AG08396 (cell line): ENCODE results near the gene TIMM22.
A peak's percentile ranks its signal among the peaks of the same experiment; 100 is the strongest.
"Not testable (repeated sequence)": the region's sequence is repeated elsewhere in the genome, so short reads cannot be mapped to it uniquely, and the experiment has no call there.

ENCODE experiments used
- DNase-seq: peaks from one replicate; pipeline ENCODE4 v3.0.0; 2012; ENCODE audit warnings: low spot score, mixed read lengths

TIMM22 gene

GRCh38 chr17:1039511-1040215 lies 42.7 kb downstream of the TIMM22 start:
- no peak for DNase-seq

GRCh38 chr17:1040216-1040600 lies 43.3 kb downstream of the TIMM22 start:
- no peak for DNase-seq

GRCh38 chr17:1041746-1042145 lies 44.8 kb downstream of the TIMM22 start:
- no peak for DNase-seq

GRCh38 chr17:1042486-1042885 lies 45.6 kb downstream of the TIMM22 start:
- DNase-seq, result no peak

GRCh38 chr17:1043601-1044251 lies 46.8 kb downstream of the TIMM22 start:
- no peak for DNase-seq

- DNase-seq, result not testable (repeated sequence)
Measured at GRCh38 chr17:1044387-1045009, 47.6 kb downstream of the TIMM22 start.

GRCh38 chr17:1045456-1045855 lies 48.5 kb downstream of the TIMM22 start:
- DNase-seq, result no peak

GRCh38 chr17:1047177-1047878 lies 50.4 kb downstream of the TIMM22 start:
- peak; percentile 73 for DNase-seq

GRCh38 chr17:1047879-1048470 lies 51.0 kb downstream of the TIMM22 start:
- no peak for DNase-seq

- not testable (repeated sequence) for DNase-seq
Measured at GRCh38 chr17:1048516-1049115, 51.7 kb downstream of the TIMM22 start.

GRCh38 chr17:1049446-1050225 lies 52.7 kb downstream of the TIMM22 start:
- DNase-seq, result no peak

GRCh38 chr17:1050246-1050995 lies 53.5 kb downstream of the TIMM22 start:
- no peak for DNase-seq

GRCh38 chr17:1050996-1051925 lies 54.3 kb downstream of the TIMM22 start:
- no peak for DNase-seq
